RCC 7860 (cell line): Measurements from ENCODE around the gene TCHP.

ENCODE experiments used
- DNase-seq: peaks from one replicate; pipeline ENCODE4 v3.0.0-alpha.2; 2015; ENCODE audit warnings: low spot score
- FAIRE-seq: peaks from 2 replicates; lab custom pipeline; 2012; peaks lifted over from hg19 to GRCh38; lab: Jason Lieb, UNC

TCHP gene

DNA sequence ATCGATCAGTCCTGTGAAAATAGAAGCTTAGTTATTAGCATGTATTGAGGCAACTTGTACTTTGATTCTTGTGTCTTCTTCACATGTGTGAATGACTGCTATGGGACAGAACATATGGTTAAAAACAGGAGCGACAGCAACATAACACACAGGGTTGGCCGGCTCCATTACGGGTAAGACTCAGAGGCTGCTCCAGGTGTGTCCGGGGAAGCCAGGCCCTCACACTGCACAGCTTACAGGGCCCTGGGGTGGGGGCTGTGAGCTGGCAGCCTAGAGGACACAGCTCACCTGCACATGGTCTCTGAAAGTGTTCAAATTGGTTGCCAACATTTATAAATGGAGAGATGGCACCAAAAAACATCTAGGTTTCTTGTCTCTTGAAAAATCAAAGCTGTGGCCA is 31.1 kb downstream of the TCHP start:
- no peak for FAIRE-seq
- DNase-seq: no peak

DNA sequence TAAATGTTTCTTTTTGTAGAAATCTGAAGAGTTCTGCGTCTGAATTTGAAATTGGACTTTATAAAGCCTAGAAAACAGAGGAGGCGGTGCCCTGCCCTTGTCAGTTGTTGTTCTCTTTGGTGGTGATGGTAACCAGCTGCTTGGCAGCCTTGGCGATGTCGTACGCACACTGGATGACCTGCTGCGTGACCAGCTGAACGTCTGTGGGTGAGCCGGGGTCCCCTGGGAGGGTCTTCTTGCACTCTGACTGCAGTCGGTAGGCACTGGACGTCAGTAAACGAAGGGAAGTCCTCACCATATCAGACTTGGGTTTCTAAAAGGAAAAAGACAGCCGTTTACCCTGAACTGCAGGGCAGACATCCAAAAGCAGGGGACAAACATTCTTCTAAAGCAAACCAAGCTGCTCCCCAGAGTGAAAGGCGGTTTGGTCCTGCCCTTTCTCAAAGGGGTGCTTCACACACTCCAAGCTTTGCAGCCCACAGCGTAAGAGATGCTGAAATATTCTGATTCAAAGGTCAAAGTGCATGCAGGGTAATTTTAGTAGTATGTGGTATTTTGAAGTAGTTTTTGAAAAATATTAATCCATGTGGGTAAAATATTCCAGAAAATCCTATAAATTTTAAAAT is 32.9 kb downstream of the TCHP start:
- DNase-seq (no peak), FAIRE-seq (no peak)

DNA sequence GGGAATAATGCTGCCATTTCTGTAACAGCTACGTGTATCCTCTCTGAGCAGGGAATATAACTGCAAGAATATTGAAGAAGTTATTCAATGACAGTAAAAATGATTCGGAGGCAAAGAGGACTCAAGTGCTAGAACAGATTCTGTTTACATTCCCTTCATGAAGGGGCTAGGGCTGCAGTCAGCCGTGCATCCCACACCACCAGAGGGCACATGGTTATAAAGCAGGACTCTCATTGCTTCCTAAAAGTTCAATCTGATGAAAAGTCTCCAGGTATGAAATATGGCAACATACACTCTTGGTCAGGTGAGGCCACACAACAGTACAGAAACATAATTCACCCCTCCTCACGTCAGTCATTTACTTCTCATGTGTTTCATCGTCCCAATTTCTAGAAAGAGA is 34.0 kb downstream of the TCHP start:
- FAIRE-seq (no peak), DNase-seq (peak; percentile 15)

DNA sequence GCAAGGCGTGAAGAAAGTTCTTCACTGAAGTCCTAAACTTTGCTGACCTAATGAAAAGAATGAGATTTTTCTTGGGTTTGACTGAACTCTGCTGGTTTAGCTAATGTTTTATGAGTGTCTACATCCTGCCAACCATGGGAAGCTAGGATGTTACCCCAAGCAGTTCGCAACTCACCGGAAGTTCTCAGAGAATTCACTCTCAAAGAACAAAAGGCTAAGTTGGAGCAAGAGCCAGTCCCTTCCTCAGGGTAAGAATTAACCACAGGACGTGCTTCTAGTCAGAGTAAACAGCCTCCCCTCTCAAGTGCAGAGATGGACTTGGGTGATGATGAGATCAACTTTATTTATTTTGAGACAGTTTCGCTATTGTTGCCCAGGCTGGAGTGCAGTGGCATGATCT is 37.3 kb downstream of the TCHP start:
- FAIRE-seq (no peak), DNase-seq (peak; percentile 59)

DNA sequence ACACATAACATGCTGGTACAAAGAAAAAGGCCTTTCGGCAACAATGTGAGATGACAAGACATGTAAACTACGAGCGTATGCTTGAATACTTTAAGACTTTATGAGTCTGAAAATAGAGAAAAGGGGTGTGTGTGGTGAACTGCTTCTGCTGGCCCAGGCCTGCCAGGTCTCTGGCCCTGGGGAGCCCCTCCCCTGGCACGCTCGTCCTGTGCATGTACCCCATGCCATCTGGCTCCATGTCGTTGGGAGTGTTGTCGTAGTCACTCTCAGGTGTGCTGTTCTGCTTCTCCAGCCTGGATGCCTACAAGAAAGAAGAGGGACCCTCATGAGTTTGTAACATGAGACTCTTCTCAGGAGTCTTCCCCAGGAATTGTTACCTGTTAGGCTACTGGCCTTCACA is 38.9 kb downstream of the TCHP start:
- FAIRE-seq (no peak), DNase-seq (no peak)

DNA sequence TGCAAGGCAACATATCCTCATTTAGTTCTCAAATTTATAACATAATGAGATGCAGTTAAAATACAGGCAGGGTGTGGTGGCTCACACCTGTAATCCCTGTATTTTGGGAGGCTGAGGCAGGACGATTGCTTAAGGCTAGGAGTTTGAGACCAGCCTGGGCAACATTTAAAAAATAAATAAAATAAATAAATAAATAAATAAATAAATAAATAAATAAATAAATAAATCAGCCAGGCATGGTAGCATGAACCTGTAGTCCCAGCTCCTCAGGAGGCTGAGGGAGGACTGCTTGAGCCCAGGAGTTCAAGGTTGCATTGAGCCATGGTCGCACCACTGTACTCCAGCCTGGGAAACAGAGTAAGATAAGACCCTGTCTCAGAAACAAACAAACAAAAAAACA is 39.4 kb downstream of the TCHP start:
- no peak for FAIRE-seq
- DNase-seq: no peak

DNA sequence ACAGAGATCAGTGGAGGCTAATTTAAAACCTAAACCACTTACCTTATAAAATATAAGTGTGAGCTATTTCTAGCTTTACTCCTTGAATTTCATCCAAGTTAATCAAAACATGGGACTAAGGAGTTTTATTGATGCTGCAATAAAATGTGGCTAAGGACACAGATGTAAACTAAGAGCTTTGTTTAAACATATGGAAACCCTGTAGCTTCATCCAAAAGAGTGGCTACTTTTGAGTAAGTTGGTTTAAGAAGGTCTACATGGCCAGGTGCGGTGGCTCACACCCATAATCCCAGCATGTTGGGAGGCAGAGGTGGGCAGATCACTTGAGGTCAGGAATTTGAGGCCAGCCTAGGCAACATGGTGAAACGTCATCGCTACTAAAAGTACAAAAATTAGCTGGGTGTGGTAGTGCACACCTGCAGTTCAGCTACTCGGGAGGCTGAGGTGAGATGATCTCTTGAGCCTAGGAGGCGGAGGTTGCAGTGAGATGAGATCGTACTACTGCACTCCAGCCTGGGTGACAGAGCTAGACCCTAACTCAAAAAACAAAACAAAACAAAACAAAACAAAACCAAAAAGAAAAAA is 40.4 kb downstream of the TCHP start:
- DNase-seq (no peak), FAIRE-seq (no peak)

DNA sequence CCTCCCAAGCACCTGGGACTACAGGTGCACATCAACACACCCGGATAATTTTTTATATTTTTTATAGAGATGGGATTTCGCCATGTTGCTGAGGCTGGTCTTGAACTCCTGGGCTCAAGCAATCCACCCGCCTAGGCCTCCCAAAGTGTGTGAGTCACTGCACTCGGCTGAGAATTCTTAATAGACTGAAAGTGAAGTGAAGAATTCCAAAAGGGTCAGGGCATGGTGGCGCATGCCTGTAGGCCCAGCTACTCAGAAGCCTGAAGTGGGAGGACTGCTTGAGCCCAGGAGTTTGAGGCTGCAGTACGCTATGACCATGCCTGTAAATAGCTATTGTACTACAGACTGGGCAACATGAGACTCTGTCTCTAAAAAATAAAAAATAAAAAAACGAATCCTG is 43.7 kb downstream of the TCHP start:
- DNase-seq: no peak
- FAIRE-seq: no peak

DNA sequence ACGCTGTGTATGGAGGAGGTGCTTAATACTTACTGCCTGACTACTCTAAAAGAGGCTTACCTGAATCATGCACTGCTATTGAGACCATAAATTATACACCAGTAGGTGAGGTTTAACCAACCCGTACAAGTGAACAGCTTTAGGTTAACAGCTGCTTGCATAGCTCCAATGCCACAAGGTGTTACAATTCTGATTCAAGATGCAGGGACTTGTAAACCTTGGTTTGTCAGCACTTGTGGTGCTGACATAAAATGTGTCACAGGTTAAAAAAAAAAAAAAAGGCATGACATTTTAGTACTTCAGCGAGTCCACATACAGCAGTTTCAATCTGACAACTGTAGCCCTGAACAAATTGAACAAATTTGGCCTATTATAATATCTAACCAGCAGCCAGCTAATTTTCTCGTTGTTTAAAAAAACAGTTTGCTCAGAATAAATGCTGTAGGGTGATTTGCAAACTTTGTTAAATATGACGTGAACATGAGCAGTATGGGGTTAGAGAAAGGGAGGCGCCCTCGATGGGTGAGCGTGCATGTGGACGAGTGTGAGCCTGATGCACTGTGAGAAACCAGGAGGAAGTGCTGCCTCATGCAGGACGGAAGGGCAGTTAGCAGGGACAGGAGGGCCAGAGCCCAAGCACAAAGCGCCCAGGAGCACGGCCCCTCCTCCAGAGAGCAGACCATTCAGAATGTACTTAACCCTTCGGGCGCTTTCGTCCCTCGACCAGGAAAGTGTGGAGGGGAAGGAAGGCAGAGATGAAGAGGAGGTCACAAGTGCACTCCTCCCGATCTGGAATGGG is 44.7 kb downstream of the TCHP start:
- DNase-seq: no peak
- FAIRE-seq: no peak

DNA sequence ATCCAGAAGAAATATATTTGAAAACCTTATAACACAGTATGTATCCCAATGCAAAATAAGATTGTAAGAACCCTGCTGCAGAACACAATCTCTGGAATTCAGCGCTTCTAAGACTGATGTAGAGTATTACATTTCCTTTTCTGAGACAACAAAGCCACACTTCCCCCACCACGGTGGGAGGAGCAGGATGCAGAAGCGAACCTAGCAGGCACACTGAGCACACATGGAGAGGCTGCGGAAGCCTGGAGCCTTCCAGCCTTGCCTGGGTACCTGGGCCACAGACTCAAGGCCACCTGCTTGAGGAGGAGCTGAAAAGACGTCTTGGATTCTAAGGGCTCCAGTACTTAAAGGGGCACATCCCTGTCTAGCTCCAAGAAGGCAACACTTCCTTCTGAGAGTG is 46.4 kb downstream of the TCHP start:
- FAIRE-seq: no peak
- no peak for DNase-seq

DNA sequence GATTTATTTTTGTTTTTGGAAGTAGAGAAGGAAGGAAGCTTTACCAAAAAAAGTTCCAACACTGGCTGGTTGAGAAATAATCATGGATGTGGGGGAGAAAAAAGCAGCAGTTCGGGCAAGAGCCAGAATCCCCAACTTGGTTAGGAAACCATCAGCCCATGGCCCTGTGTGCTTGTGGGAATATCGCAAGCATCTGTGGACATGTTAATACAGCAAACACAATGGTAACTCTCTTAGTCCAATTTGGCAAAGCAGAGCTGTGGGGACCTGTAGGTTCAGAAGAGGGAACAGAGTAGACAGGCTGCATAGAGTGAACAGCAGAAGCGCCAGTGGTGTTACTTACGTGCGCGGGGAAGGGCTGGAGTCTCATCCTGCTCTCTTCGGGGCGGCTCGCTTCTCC is 46.8 kb downstream of the TCHP start:
- FAIRE-seq (no peak), DNase-seq (no peak)

DNA sequence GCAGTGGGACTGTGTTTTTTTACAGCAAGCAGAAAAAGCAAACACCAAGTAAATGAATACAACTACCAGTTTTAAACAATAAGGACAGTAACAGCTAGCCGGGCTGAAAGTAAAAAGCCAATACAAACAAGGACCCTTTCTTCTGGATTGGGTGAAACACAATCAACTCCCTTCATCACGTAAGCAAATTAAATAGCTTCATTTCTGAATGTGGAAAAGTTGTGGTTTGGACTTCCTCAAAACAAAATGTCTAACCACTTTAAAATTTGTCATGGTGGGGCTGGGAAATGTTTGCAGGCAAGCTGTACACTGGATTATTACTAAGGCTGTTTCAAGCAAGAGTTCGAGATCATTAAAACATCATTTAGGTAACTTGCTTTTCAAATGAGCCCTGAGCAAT is 47.4 kb downstream of the TCHP start:
- no peak for DNase-seq
- FAIRE-seq: no peak

DNA sequence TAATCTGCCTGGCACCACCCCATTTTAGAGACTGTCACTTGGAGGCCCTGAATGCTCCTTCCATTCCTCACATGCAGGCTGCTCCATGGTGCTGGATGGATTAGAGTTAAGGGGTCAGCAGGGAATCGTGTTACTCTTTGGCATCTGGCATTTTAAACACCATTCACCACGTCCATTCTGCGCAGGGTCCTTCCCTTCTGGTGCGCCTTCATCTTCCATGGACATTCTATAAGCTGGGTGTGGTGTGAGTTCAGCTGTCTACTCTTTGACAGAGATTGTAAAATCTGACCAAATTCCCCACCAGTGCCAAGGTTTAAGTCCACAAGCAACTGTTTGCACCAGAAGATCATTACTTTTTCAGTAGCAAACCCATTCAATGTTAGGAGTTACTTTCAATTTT is 48.3 kb downstream of the TCHP start:
- FAIRE-seq: no peak
- DNase-seq: no peak

DNA sequence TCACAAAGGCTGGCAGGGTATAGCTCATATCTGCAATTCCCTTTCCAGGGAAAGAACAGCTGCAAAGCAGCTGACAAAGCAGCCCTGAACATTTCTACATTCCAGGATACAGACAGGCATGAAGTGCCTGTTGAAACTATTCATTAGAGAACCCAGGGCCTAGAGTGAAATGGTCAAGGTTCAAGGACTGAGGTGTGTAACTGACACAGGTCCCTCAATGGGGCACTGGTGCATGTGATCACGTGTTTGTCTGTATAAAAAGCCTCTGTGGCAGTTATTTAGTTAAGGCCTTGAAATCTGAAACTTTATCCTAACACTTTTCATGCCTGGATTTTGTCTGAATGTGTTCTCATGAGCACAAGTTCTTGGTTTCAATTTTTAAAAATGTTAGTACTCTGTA is 49.0 kb downstream of the TCHP start:
- FAIRE-seq (peak; percentile 31), DNase-seq (peak; percentile 45)

DNA sequence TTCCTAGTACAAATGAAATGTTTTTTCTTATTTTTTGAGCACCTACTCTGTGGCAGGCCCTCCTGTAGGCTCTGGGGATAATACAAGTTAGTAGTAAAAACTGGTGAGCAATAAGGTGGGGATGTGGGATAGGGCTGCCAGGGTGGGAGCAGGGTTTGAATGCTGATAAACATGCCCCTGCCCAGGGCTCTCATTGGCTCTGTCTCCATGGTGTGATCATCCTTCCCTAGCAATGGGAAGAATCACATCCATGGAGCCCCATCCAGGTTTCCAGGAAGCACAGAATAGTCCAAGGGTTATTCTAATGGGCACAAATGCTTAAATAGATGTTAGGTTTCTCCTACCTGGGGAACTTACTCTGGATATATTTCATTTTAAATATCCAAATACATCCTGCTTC is 50.6 kb downstream of the TCHP start:
- FAIRE-seq: no peak
- peak; percentile 42 for DNase-seq

DNA sequence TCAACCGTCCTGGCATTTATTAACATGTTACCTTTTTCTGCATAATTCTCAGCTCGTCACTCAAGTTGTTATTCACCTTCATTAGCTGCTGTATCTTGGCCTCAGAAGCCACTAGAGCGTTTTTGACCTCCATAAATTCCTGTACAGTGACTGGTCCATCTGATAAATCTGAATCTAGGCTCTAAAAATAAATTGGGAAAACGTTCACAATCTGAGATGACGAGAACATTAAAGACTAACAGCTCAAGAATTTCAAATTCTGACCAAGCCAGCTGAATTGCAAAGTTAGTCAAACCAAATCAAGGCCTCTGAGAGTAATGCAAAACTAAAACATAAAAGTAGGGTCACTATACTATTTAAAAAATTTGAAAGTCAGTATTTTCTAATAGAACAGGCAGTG is 51.1 kb downstream of the TCHP start:
- FAIRE-seq (peak; percentile 98), DNase-seq (peak; percentile 96)

DNA sequence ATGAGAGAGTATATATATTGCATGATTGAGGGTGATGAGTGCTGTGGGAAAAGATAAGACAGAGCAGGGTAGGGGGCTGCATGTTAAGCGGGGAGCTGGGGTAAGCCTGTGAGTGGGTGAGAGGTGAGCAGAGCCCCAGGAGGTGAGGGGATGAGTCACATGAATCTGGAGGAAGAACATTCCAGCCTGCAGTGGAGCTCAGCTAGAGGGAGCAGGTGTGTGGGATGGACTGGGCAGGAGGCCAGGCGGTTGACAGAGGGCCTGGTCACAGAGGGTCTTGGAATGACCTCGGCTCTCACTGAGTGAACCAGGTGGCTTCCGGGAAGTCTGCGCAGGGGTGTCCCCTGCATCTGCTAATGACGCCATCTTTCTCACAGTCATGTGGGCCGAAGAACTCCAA is 51.7 kb downstream of the TCHP start:
- DNase-seq: peak; percentile 93
- FAIRE-seq: no peak

DNA sequence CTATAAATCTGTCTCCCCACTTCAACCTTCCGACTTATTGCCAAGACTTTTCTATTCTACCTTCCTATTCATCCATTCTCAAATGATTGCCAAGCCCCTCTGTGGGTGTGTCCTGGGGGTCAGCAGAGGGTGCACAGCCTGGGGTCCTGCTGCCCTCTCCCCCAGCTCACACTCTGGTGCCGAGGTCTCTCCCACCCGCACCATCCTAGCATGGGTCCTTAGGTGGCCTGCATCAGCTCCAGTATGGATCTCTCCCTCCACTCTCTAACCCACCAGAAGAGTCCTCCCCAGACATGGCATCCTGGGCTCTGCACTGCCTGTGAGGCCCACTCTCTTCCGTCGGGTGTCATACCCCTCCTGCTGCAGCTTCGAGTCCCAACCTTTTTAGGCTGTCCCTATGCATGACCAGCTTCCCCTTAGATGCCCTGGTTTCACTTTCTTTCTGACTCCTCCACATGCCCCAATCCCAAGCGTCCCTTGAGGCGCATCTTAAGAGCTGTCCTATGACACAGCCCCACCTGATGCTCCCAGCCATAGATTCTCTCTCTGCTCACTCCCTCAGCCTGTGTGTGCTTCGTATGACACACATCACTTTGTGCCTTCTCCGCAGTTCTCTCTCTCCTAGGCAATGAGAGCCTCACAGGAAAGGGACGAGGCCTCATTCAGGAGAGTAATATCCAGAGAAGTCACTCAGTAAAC is 52.2 kb downstream of the TCHP start:
- DNase-seq (no peak), FAIRE-seq (no peak)

DNA sequence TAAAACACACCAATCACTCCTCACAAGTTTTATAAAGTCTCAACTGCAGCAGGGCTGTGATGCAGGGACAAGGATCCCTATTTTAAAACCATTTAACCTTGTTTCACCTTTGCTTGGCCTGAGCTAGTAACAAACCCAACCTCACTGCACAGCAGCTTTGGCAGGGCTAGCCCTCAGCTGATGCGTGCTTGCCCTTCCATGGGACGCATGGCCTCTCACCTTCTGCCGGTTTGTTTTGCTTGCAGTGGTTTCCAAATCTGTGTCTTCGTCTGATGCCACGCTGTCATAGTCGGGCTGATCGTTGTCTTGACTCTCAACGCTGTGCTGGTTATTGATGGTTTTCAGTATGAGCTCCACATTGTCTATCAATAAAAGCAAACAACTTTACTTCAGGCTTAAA is 52.8 kb downstream of the TCHP start:
- no peak for FAIRE-seq
- no peak for DNase-seq

DNA sequence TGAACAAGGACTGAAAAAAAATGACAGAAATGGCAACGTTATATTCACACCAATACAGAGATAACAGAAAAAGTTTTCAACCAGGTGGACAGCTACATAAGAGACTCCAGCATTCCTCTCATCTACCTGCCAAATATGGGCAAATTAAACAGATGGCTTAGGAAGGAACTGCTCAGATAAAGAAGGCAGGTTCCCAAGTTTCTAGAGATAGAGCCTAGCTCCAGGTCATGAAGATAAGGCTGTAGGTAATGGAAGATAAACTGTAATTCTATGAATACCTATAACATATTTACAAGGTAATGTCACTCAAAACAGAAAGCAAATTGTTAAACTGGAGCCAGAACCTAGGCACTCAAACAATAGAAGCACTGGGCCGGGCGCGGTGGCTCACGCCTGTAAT is 53.6 kb downstream of the TCHP start:
- FAIRE-seq (no peak), DNase-seq (no peak)

DNA sequence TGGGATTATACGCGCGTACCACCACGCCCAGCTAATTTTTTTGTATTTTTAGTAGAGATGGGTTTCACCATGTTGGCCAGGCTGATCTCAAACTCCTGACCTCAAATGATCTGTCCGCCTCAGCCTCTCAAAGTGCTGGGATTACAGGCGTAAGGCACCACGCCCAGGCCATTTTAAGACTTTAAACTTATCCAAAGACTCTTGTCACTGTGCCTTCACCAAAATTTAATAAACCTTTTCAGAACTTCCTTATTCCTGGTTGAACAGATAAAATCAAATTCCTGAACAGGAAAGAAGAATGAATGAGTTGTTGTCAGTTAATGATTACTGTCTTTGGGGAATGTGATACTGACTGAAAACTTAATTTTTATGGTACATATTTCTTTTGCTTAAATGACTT is 58.3 kb downstream of the TCHP start:
- FAIRE-seq (no peak), DNase-seq (no peak)
